ENCODE results near the gene KDM6B. TPM values are rescaled to one million over a fixed set of nuclear protein-coding genes. Genes with fewer than 3 reads are reported as not detected.

Gene KDM6B
- polyA plus RNA-seq, 4 donors, result 14.6 to 35.4 (median 26.1) TPM

GRCh38 chr17:7818746-7819645, 15.0 kb upstream of the KDM6B start:
- DNase-seq (ENCODE audit: low read depth in 4 of 4, low spot score in 2 of 4), result no peak

DNA sequence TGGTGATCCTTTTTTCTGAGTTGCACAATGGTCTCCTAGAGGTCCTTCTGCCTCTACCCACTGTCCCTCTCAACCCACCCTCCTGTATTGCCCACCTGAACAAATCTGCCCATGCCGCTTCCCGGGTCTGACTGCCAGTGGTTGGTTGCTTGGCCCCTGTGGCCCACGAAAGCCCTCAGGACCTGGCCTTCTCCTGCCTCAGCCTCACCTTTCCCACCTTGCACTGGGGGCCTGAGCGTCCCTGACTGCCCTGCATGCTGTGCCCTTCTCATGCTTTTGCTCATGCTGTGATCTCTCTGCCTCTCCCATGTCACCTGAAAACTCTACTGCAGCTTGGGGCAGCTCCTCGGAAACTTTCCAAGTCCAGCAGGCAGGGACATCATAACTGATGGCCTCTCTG, 13.8 kb upstream of the KDM6B start:
- DNase-seq (ENCODE audit: low read depth in 4 of 4, low spot score in 2 of 4), result no peak

GRCh38 chr17:7822126-7822525, 11.9 kb upstream of the KDM6B start:
- no peak for DNase-seq (ENCODE audit: low read depth in 4 of 4, low spot score in 2 of 4)

DNA sequence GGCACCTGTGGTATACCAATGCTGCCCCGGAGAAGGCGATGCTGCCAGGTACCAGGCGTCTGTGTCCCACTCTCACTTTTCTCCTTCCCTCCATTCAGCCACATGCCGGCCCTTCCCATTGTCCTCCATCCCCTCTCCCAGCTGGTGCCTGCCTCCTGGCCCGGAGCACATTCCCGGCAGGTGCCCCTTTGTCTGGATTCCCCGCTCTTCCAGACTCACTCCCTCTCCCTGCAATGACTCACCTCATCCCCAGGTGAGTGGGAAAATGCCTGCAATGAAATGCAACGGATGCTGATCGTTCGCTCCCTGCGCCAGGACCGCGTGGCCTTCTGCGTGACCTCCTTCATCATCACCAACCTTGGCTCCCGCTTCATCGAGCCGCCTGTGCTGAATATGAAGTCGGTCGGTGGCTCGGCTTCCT, 10.4 kb upstream of the KDM6B start:
- no peak for DNase-seq (ENCODE audit: low read depth in 4 of 4, low spot score in 2 of 4)

- DNase-seq (ENCODE audit: low read depth in 4 of 4, low spot score in 2 of 4), result no peak
Observed at GRCh38 chr17:7824021-7824924, 9.7 kb upstream of the KDM6B start.

DNA sequence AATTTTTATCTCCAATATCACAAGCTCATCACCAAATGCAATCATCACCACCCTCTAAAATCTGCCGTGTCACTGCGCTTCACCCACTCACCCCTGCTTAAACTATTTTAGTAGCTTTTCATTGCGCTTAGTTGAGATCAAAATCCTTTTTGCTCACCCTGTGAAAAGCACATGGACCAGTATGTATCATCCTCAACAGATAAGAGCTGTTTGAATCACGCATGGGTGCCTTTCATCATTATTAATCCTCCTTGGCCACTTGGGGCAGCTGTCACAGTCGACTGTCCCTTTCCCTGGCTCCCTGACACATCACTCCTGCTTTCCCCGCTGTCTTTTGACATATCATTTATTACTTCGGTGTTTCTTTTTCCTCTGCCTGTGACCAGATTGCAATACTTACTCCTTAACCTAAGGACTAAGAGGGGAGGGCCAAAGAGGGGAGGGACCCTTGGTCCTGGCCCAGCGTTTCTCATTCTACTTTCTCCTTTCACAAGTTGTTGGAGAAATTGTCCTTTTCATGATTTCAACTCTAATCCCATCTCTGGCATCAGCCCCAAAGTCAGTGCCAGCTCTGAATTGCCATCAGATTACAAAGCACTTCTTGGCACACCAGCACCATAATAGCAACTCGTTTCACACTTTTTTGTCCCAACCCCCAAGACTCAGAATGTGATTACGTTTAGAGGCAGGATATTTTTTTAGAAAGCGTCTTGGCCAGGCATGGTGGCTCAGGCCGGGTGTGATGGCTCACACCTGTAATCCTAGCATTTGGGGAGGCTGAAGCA, 8.6 kb upstream of the KDM6B start:
- DNase-seq (ENCODE audit: low read depth in 4 of 4, low spot score in 2 of 4), result no peak

- DNase-seq (ENCODE audit: low read depth in 4 of 4, low spot score in 2 of 4), result no peak
Observed at GRCh38 chr17:7830616-7831015, 3.4 kb upstream of the KDM6B start.

GRCh38 chr17:7831233-7831632, 2.8 kb upstream of the KDM6B start:
- no peak for DNase-seq (ENCODE audit: low read depth in 4 of 4, low spot score in 2 of 4)

DNA sequence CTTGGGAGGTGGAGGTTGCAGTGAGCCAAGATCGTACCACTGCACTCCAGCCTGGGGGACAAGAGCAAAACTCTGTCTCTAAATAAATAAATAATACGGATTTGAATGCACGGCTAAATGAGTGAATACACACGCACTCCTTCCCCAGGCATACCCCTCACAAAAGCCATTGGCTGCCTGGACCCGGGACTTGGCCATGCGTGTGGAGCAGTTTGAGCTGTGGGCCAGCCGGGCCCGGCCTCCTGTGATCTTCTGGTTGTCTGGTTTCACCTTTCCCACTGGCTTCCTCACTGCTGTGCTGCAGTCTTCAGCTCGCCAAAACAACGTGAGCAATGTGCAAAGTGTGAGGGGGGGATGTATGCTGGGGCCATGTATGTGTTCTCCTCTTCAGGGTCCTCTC, 1.6 kb upstream of the KDM6B start:
- DNase-seq (ENCODE audit: low read depth in 4 of 4, low spot score in 2 of 4), result no peak

- DNase-seq (ENCODE audit: low read depth in 4 of 4, low spot score in 2 of 4), result no peak
Observed at GRCh38 chr17:7833011-7833794, 814 bp upstream of the KDM6B start.

- no peak for DNase-seq (ENCODE audit: low read depth in 4 of 4, low spot score in 2 of 4)
Observed at GRCh38 chr17:7834542-7834956, 532 bp downstream of the KDM6B start.

GRCh38 chr17:7834957-7835813, 1.2 kb downstream of the KDM6B start:
- peak; percentile 95 to 99 (median 98) for DNase-seq (ENCODE audit: low read depth in 4 of 4, low spot score in 2 of 4)

GRCh38 chr17:7835814-7836595, 2.0 kb downstream of the KDM6B start:
- peak in 1 of 4 donors; percentile 63 for DNase-seq (ENCODE audit: low read depth in 4 of 4, low spot score in 2 of 4)

DNA sequence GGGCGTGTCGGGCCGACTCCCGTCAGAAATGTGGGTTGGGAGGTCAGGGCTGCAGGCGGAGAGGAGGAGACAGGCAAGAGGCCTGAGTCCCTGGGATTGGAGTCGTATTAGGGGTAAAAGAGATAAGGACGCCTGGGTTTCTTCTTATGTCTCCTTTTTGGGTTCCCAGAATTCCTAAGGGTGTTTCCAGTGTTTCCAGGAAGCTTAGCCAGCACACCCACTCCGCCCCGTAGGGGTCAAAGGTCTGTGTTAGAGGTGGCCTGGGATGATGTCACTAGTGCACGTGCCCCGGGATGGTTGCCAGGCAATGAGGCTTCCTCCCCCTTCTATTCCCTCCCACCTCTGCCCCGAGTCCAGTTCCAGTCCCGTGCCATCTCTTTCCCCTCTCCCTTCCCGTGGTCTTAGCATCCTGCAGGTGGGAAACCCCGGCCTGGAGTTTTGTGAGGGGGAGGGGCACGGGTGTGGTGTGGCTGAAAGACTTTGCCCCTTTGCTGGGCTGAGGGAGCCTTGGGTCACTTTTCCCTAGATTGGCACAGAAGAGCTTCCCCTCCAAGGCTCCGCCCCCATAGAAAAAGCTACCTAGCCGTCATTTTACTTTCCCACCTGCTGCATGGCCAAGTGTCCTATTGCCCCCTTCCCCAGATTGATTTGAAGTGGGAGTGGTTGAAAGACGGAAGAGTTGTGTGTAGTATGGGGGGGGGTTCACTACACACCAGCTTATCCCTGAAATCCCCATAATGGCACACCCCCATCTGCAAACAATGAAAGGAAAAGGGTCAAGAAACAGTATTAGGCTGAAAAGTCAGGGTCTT, 2.8 kb downstream of the KDM6B start:
- DNase-seq (ENCODE audit: low read depth in 4 of 4, low spot score in 2 of 4), result peak in 3 of 4 donors; percentile 90 to 94 (median 90)

- DNase-seq (ENCODE audit: low read depth in 4 of 4, low spot score in 2 of 4), result no peak
Observed at GRCh38 chr17:7837408-7838088, 3.5 kb downstream of the KDM6B start.

Measured in left renal cortex interstitium (tissue), 4 donors.